Stomach smooth muscle (tissue), 2 donors: ENCODE measurements around the gene TNS1.

Source experiments
- H3K27ac ChIP-seq: one replicate; pipeline ENCODE4 v1.7.0; 2013; ENCODE audit warnings: mild to moderate bottlenecking, low read length, inconsistent platforms
- H3K27me3 ChIP-seq, 2 donors: one replicate each; pipeline ENCODE4 v1.7.0; 2013; ENCODE audit warnings: low read length in 2 of 2; ENCODE audit not compliant: insufficient read depth in 2 of 2, control insufficient read depth in 1 of 2
- H3K36me3 ChIP-seq, 2 donors: one replicate each; pipeline ENCODE4 v1.7.0; 2013; ENCODE audit warnings: low read length in 2 of 2; ENCODE audit not compliant: control insufficient read depth in 2 of 2, insufficient read depth in 2 of 2
- H3K4me1 ChIP-seq: one replicate; pipeline ENCODE4 v1.7.0; 2013; ENCODE audit warnings: low read length; ENCODE audit not compliant: control insufficient read depth, insufficient read depth
- H3K4me3 ChIP-seq, 2 donors: one replicate each; pipeline ENCODE4 v1.7.0; 2013; ENCODE audit warnings: low read length in 2 of 2
- H3K9ac ChIP-seq, 2 donors: one replicate each; pipeline ENCODE4 v1.7.0; 2013; ENCODE audit warnings: low read length in 2 of 2, mild to moderate bottlenecking in 1 of 2
- H3K9me3 ChIP-seq, 2 donors: one replicate each; pipeline ENCODE4 v1.7.0; 2013; ENCODE audit warnings: low read length in 2 of 2; ENCODE audit not compliant: control insufficient read depth in 2 of 2
- donor health status: healthy.
- donor health status: Pancreatic carcinoma.

TNS1 gene

GRCh38 chr2:217892560-217892959 lies 110.2 kb downstream of the TNS1 start:
- H3K4me1 ChIP-seq, result peaks cover 46% of the 10 kb centered on the region

GRCh38 chr2:217890445-217890844 lies 112.3 kb downstream of the TNS1 start:
- H3K27me3 ChIP-seq, result no peaks in the 10 kb centered on the region
- H3K9me3 ChIP-seq, result no peaks in the 10 kb centered on the region
- H3K9ac ChIP-seq, result no peak overlapping the region
- peaks cover 47% of the 10 kb centered on the region for H3K4me1 ChIP-seq
- peak overlapping the region; percentile 69 for H3K27ac ChIP-seq
- peaks cover 88 to 91% of the 10 kb centered on the region in 2 donors for H3K36me3 ChIP-seq
- H3K4me3 ChIP-seq, result no peak overlapping the region

More at GRCh38 chr2:217892560-217892959, 110.2 kb downstream of the TNS1 start:
- Histone ChIP-seq H3K36me3 (peaks cover 94% of the 10 kb centered on the region in 2 donors), H3K27ac (peak overlapping the region; percentile 69), H3K9ac (peak overlapping the region in 1 of 2 donors; percentile 14), H3K9me3 (no peaks in the 10 kb centered on the region), H3K27me3 (no peaks in the 10 kb centered on the region), H3K4me3 (no peak overlapping the region)

DNA sequence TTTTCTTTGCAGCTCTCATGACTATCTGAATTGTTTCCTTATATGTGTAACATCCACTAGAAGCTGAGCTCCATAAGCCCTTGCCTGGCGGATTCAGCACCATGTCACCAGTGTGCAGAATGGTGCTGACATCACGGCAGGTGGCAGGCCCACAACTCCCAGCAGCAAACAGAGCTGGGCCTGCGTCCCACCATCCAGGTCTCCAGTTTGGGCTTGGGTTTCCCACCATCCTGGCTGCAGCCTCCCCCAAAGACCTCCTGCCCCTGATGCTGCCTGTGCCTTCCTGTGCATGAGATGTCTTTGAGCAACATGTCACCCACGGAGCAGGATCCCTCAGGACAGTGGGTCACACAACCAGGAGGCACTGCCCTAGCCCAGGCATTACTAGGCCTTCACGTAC lies 113.1 kb downstream of the TNS1 start:
- H3K9me3 ChIP-seq, result no peaks in the 10 kb centered on the region
- H3K36me3 ChIP-seq, result peaks cover 88 to 91% of the 10 kb centered on the region in 2 donors
- no peak overlapping the region for H3K4me3 ChIP-seq
- peaks cover 50% of the 10 kb centered on the region for H3K4me1 ChIP-seq
- no peaks in the 10 kb centered on the region for H3K27me3 ChIP-seq
- no peak overlapping the region for H3K9ac ChIP-seq
- peak overlapping the region; percentile 69 for H3K27ac ChIP-seq

GRCh38 chr2:217887841-217888701 lies 114.7 kb downstream of the TNS1 start:
- Histone ChIP-seq H3K36me3 (peaks cover 88% of the 10 kb centered on the region in 2 donors), H3K27ac (peak overlapping the region; percentile 24), H3K9me3 (no peaks in the 10 kb centered on the region), H3K4me1 (peaks cover 50% of the 10 kb centered on the region), H3K27me3 (no peaks in the 10 kb centered on the region), H3K9ac (no peak overlapping the region), H3K4me3 (no peak overlapping the region)

- H3K27me3 ChIP-seq, result no peaks in the 10 kb centered on the region
- peak overlapping the region; percentile 18 for H3K27ac ChIP-seq
- peaks cover 79 to 81% of the 10 kb centered on the region in 2 donors for H3K36me3 ChIP-seq
- no peak overlapping the region for H3K9ac ChIP-seq
- H3K4me1 ChIP-seq, result peaks cover 42% of the 10 kb centered on the region
- no peaks in the 10 kb centered on the region for H3K9me3 ChIP-seq
- H3K4me3 ChIP-seq, result no peak overlapping the region
These were observed 116.0 kb downstream of the TNS1 start for GRCh38 chr2:217886720-217887309.

DNA sequence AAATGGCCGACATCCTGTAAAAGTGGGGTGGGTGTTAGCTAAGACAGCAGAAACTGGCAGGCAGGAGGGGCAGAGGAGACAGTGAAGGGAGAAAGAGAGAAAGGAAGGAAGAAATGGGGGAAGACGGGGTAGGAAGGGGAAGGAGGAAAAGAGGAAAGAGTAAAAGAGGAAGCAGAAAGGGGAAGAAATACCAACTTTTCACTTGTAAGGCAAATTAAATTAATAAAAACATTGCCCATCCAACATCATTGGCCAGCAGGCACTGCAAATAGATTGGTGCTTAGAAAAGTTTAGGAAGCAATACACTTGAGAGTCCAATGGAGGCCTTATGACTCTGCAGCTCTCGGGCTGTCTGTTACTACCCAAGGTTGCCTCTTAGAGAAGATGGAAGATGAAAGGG lies 116.7 kb downstream of the TNS1 start:
- Histone ChIP-seq H3K9ac (no peak overlapping the region), H3K27me3 (no peaks in the 10 kb centered on the region), H3K36me3 (peaks cover 79 to 80% of the 10 kb centered on the region in 2 donors), H3K4me3 (no peak overlapping the region), H3K4me1 (peaks cover 47% of the 10 kb centered on the region), H3K27ac (peak overlapping the region; percentile 55), H3K9me3 (no peaks in the 10 kb centered on the region)

DNA sequence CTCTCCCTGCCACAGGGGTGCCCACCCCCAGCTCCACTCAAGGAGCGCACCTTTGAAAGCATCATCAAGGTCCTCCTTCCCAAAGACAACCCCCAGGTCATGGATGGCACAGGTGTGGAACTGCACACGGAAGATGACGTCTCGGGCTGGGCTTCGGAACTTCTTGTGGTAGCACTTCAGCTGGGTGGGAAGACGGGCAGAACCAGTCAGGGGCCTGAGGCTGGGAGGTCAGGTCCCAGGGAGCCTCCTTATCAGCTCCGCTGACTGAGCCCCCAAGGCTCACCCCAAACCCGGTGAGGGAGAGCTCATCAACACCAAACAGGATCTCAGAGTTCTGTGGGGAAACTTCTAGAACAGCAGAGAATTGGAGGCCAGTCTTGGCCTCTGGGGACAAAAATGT lies 117.8 kb downstream of the TNS1 start:
- peaks cover 51% of the 10 kb centered on the region for H3K4me1 ChIP-seq
- no peaks in the 10 kb centered on the region for H3K9me3 ChIP-seq
- H3K27ac ChIP-seq, result peak overlapping the region; percentile 11
- peaks cover 79 to 80% of the 10 kb centered on the region in 2 donors for H3K36me3 ChIP-seq
- no peak overlapping the region for H3K4me3 ChIP-seq
- no peaks in the 10 kb centered on the region for H3K27me3 ChIP-seq
- no peak overlapping the region for H3K9ac ChIP-seq

DNA sequence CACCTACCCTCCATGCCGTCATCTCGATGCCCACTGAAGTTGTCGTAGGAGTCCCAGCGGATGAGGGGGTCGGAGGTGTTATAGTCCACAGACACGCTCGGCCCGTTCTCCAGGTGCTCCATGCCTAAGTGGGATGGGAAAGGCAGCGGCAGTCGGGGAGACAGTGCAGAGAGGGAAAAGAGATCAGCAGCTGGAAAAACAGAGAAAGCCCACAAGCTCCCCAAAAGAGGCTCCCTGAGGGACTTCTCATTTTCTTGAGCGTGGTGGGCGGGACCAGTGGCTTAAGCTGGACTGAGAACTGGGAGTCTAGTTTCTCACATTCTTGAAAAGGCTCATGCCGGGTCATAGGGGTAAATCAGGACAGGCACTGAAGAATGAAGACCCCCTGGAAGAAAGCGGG lies 121.9 kb downstream of the TNS1 start:
- H3K9me3 ChIP-seq, result no peaks in the 10 kb centered on the region
- H3K4me1 ChIP-seq, result peaks cover 64% of the 10 kb centered on the region
- H3K36me3 ChIP-seq, result peaks cover 77 to 78% of the 10 kb centered on the region in 2 donors
- H3K27me3 ChIP-seq, result no peaks in the 10 kb centered on the region
- no peak overlapping the region for H3K4me3 ChIP-seq
- no peak overlapping the region for H3K9ac ChIP-seq
- peak overlapping the region; percentile 67 for H3K27ac ChIP-seq

DNA sequence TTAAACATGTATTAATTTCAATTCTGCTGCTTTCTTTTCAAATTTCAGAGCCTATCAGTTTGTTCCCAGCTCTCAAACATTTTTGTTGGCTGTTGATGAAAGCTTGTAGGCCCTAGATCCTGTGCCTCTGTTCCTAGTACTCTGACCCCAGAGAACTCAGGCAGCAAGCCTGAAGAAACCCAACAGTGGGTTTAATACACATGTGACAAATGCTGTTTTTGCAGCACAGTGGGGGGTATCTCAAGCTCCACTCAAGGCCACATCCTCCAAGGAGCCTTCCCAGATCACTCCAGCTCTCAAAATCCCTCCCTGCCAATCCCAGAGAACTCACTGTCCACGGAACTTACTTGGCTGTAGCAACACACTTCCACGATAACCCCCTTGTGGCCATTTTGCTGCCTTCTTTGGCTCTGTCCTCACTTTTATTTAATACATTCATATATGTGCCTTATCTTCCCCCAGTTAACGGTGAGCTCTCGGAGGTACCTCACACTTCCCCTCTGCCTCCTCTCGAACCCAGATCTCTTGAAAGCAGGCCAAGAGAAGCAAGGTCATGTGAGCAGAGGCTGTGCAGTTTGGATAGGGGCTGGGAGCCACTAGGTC lies 122.4 kb downstream of the TNS1 start:
- Histone ChIP-seq H3K4me1 (peaks cover 62% of the 10 kb centered on the region), H3K4me3 (no peak overlapping the region), H3K9ac (no peak overlapping the region), H3K36me3 (peaks cover 73 to 76% of the 10 kb centered on the region in 2 donors), H3K27me3 (no peaks in the 10 kb centered on the region), H3K27ac (peak overlapping the region; percentile 84), H3K9me3 (no peaks in the 10 kb centered on the region)

DNA sequence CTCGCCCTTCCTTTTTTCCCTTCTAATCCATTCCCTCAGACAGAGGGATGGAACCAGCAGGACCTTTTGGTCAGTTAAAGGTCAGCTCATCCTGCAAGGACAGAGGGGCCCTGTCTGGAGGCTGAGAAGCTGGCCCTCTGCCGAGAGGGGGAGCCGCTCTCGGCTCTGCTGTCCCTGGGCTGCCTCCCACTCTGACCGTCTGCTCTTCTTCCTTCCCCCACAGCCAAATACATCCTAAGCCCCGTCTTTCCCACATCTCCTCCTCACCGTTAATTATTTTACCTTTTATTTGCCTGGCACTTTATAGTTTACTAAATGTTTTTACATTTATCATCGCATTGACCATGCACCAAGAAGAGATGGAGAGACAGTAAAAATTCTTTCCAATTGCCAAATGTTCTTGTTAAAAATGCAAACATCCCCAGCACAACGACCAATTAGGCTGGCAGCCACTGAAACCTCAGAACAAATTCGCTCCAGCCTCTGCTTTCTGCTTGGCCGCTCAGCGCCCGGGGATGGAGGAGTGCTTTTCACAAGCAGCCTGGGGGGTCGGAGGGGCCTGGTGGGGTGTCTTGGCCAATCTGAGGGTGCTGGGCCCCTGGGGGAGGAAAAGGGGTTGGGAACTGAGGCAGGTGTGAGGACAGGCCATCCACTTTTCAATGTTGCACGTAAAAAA lies 123.7 kb downstream of the TNS1 start:
- Histone ChIP-seq H3K36me3 (peaks cover 73 to 75% of the 10 kb centered on the region in 2 donors), H3K27me3 (no peaks in the 10 kb centered on the region), H3K4me1 (peaks cover 64% of the 10 kb centered on the region), H3K9ac (no peak overlapping the region), H3K9me3 (no peaks in the 10 kb centered on the region), H3K4me3 (no peak overlapping the region), H3K27ac (peak overlapping the region; percentile 84)
